ENCODE data around the gene ITIH4.
A peak's percentile ranks its signal among the peaks of the same experiment; 100 is the strongest.

Gene ITIH4

DNA sequence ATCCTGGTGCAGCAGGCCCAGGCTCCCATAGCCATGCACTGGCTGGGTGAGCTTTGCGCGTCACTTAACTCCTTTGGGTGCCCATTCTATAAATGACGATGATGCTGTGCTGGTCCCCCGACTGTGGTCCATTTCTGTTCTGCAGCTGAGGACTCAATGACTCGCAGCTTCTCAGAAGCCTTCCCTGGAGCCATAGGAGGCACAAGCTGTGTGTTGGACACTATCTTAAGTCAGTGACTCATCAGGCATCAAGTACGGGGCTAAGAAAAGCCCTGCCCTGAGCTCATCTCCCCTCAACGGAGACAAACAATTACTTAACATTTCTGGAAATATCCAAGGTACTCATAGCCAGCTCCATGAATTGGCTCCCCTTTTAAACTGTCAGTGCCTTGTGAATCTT is 18.1 kb upstream of the ITIH4 start:
- DNase-seq: no peak

GRCh38 chr3:52847726-52848125 is 17.3 kb upstream of the ITIH4 start:
- no peak for DNase-seq

DNA sequence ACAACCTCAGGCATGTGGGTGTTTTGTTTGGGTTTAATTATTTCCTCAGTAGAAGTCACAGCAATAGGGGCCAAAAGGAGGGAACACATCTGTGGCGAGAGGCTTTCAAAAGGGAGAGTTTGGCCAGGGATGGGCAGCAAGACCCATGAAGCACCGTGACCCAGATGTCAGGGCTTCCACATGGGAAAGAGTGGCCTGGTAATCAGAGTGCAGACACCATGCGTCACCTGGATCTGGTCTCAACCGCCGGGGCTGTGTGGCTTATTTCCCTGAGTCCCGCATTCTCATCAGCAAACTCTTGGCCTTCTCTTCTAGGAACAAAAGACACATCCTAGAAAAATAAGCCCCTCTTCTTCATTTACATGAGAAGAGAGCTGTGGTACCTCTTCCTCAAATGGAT is 16.8 kb upstream of the ITIH4 start:
- no peak for DNase-seq

- DNase-seq: no peak
These were observed 16.0 kb upstream of the ITIH4 start for GRCh38 chr3:52846432-52846965.

DNA sequence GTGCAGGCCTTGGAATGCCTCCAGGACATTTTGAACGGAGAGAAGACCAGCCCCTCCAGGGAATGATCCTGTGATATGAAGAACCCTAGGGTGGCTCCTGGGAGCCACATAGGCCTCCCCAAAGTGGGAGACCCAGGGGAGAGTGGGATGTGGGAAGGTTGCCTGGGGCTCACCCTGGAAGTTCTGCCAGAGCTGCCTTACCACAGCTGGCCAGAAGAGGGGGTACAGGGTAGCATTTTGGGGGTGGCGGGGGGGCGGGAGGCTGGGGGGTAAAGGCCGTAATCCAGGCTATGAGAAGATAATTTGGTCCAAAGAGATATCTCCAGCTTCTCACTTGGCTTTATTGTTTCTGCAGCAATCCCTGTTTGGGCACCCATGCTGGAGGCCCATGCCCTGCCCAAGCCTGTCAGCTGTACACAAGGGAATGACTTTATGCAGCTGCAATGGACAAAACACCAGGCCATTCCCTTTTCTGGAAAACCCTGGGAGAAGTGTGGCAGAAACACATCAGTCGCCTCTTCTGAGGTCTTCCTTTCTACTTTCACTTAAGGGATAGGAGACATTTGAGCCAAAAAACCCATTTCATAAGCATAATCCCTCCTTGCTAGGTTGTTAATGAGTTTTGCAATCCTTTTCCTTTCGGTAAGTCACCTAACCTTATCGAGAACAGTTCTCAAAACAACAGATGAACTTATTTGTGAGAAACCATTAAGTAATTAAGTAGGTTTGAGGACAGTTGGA is 15.4 kb upstream of the ITIH4 start:
- no peak for DNase-seq

DNA sequence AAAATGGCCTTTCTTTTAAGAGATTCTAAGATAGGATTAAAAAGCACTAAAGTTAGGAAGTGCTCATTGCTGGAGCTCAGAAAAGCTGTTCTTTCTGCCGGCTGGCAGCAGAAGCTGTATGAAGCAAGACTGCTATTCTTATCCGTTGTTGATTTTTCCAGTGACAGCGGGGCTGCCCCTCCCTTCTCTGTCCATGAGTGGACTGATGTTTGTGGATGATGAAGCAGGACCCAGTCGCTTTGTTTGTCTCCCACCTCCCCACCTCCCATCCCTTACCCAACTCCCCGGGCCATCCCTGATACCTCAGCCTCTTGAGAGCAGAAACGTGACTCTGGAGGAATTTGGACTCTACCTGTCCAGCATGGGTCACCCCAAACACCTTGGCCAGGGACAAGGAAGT is 14.7 kb upstream of the ITIH4 start:
- DNase-seq: no peak

- no peak for DNase-seq
These were observed 14.0 kb upstream of the ITIH4 start for GRCh38 chr3:52844290-52844975.

- no peak for DNase-seq
These were observed 13.4 kb upstream of the ITIH4 start for GRCh38 chr3:52843881-52844280.

- no peak for DNase-seq
These were observed 12.8 kb upstream of the ITIH4 start for GRCh38 chr3:52843108-52843865.

DNA sequence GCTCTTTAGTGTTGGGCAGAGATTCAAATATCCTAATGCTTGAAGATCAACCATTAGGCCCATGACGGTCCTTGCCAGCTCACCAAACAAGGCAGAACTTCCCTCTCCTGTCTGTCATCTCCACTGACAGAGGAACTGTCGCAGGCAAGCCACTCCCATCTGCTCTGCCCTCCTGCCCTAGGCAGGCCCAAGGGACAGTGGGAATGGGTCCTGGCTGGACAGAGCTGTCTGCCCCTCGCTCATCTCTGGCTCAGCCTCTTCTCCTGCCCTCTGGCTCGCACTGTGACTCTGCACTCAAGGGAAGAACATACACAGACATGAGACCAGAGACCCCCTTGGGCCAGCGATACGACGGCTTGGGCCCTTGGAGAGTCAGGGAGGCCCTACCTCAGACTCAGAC is 12.0 kb upstream of the ITIH4 start:
- DNase-seq: no peak

GRCh38 chr3:52841981-52842340 is 11.5 kb upstream of the ITIH4 start:
- DNase-seq: no peak

GRCh38 chr3:52841211-52841980 is 10.9 kb upstream of the ITIH4 start:
- no peak for DNase-seq

- DNase-seq: no peak
These were observed 9.5 kb upstream of the ITIH4 start for GRCh38 chr3:52839892-52840545.

GRCh38 chr3:52839268-52839575 is 8.8 kb upstream of the ITIH4 start:
- DNase-seq: no peak

DNA sequence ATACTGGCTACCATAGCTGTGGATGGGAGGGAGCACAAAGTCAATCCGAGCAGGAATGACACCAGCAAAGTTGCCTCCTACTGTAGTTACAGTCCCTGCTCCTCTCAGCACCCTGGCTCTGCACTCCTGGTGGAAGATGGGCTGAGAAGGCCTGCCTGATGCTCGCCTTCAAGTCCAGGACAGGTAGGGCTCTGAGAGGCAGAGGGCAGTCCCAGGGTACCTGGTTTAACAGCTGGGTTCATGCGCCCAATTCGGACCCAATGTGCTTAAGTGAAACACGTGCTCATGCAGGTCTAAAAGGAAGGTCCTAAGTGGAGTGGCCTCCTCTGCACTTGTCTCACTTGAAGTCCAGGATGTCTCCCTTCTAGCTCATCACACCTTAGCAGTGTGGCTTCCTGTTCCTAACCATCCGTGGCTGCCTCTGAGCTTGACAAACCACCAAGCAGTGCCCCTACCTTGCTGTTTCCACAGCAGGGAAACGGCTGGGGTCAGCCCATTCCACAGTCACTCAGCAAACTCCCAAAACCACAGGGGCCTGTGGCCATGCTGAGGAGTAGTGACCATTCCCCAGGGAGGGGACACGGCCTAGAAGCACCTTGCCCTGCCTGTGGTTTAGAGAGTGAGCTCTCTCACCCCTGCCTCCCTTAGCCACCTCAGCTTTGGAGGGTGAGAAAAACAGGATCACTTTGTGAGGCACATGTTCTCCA is 8.2 kb upstream of the ITIH4 start:
- DNase-seq: no peak

GRCh38 chr3:52836986-52837385 is 6.5 kb upstream of the ITIH4 start:
- no peak for DNase-seq

- no peak for DNase-seq
These were observed 6.0 kb upstream of the ITIH4 start for GRCh38 chr3:52836471-52836845.

GRCh38 chr3:52835766-52836470 is 5.4 kb upstream of the ITIH4 start:
- DNase-seq: no peak

- peak; percentile 42 for DNase-seq
These were observed 4.5 kb upstream of the ITIH4 start, which contains the start of gene MUSTN1 for GRCh38 chr3:52834871-52835501. Gene MUSTN1, minus strand, starts transcription at chr3:52835019. Its CDS starts 71 bp downstream, at chr3:52834948.

DNA sequence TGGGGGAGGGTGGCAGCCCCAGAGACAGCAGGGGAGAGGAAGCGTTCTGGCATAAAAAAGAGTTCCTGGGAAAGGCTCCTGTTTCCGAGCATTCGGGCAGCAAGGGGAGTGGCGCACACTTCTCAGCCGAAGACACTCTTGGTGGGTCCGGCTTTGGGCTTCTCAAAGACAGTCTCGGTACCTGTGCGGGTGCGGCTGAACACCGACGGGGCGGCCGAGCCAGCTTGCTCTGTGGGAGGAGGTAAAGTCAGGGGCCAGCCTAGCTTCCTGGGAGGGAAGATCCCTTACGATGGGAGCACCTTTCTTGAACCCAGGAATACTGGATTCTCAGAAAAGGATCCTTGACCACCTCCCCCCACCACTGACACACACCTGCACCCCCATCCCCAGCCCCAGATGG is 2.7 kb upstream of the ITIH4 start:
- DNase-seq: no peak

Measured in right kidney (tissue), 1 donor.